ENCODE data around the gene GTF2H1.

GRCh38 chr11:18309691-18310090, 12.7 kb upstream of the GTF2H1 start:
- TF ChIP-seq EZH2 (IDR thresholded peaks at IDR 0.05; ENCODE audit: low read depth) (no peak), CTCF (conservative IDR thresholded peaks at IDR 0.05) (no peak)
